ENCODE measurements around the gene TPCN1.

DNA sequence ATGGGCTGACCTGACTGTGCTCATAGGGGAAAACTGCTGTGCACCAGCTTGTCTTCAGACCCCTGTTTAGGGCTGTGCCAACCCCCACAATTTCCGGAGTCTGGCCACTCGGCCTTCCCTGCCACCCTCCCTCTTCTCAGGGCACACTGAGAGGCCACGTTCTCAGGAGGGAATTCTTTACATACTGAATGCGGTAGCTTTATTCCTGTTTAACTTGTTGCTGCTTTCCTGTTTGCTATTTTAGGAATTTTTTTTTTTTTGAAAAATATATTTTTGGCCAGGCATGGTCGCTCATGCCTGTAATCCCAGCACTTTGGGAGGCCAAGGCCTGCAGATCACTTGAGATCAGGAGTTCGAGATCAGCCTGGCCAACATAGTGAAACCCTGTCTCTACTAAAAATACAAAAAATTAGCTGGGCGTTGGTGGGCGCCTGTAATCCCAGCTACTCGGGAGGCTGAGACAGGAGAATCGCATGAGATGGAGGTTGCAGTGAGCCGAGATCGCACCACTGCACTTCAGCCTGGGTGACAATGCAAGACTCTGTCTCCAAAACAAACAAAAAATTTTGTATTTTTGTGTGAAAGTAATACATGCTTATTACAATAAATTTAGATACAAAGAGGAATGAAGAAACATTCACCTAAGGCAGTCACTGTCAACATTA lies 39.5 kb downstream of the TPCN1 start:
- TF ChIP-seq ZNF37A (tag by site-specific recombination; IDR thresholded peaks at IDR 0.05) (no peak), ZNF214 (tag by site-specific recombination; IDR thresholded peaks at IDR 0.05; ENCODE audit: borderline replicate concordance) (no peak), HOXA7 (CRISPR knock-in tag; IDR thresholded peaks at IDR 0.05; ENCODE audit: borderline replicate concordance) (no peak), ZNF830 (tag by site-specific recombination; IDR thresholded peaks at IDR 0.05; ENCODE audit: low read depth) (no peak), ZBTB7A (tag by site-specific recombination; IDR thresholded peaks at IDR 0.05; ENCODE audit: low read depth) (no peak), ZNF274 (IDR thresholded peaks at IDR 0.05; ENCODE audit: low read length) (no peak), ZNF274 (tag by site-specific recombination; IDR thresholded peaks at IDR 0.05; ENCODE audit: borderline replicate concordance) (no peak), ZNF624 (tag by site-specific recombination; IDR thresholded peaks at IDR 0.05) (no peak), ZFP3 (tag by site-specific recombination; IDR thresholded peaks at IDR 0.05; ENCODE audit: low read depth) (no peak), ZNF785 (tag by site-specific recombination; IDR thresholded peaks at IDR 0.05) (no peak), ZNF132 (tag by site-specific recombination; IDR thresholded peaks at IDR 0.05; ENCODE audit: borderline replicate concordance) (no peak), ZNF514 (tag by site-specific recombination; IDR thresholded peaks at IDR 0.05) (no peak)
- TF ChIP-seq, protein P1, sequence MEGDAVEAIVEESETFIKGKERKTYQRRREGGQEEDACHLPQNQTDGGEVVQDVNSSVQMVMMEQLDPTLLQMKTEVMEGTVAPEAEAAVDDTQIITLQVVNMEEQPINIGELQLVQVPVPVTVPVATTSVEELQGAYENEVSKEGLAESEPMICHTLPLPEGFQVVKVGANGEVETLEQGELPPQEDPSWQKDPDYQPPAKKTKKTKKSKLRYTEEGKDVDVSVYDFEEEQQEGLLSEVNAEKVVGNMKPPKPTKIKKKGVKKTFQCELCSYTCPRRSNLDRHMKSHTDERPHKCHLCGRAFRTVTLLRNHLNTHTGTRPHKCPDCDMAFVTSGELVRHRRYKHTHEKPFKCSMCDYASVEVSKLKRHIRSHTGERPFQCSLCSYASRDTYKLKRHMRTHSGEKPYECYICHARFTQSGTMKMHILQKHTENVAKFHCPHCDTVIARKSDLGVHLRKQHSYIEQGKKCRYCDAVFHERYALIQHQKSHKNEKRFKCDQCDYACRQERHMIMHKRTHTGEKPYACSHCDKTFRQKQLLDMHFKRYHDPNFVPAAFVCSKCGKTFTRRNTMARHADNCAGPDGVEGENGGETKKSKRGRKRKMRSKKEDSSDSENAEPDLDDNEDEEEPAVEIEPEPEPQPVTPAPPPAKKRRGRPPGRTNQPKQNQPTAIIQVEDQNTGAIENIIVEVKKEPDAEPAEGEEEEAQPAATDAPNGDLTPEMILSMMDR (tag by site-specific recombination; IDR thresholded peaks at IDR 0.05): no peak
- TF ChIP-seq, protein P2, sequence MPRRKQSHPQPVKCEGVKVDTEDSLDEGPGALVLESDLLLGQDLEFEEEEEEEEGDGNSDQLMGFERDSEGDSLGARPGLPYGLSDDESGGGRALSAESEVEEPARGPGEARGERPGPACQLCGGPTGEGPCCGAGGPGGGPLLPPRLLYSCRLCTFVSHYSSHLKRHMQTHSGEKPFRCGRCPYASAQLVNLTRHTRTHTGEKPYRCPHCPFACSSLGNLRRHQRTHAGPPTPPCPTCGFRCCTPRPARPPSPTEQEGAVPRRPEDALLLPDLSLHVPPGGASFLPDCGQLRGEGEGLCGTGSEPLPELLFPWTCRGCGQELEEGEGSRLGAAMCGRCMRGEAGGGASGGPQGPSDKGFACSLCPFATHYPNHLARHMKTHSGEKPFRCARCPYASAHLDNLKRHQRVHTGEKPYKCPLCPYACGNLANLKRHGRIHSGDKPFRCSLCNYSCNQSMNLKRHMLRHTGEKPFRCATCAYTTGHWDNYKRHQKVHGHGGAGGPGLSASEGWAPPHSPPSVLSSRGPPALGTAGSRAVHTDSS (tag by site-specific recombination; IDR thresholded peaks at IDR 0.05): no peak

Data from HEK293 (cell line).